Common myeloid progenitor, CD34-positive (primary cell): Measurements from ENCODE around the gene ELOVL2.

Source experiments
- CTCF ChIA-PET: fragments of 350-600 bp; sonication (Branson Sonifier 250); formaldehyde crosslinking; loops from one replicate; lab custom pipeline; 2021; ENCODE audit warnings: antibody characterized with exemption; lab: Charles Lee
- POLR2A ChIA-PET: fragments of 350-600 bp; sonication (Branson Sonifier 250); formaldehyde crosslinking; loops from one replicate; lab custom pipeline; 2021; ENCODE audit warnings: antibody characterized with exemption; lab: Charles Lee
- DNase-seq, 3 donors: peaks; one replicate each; pipeline versions ENCODE4 v3.0.0 to v3.0.0-alpha.2; 2013
- H3K27ac ChIP-seq, 2 experiments: 1 replicate in 1 of 2; 2 replicates in 1 of 2; pipeline ENCODE4 v1.7.0; 2013; ENCODE audit warnings: inconsistent platforms in 2 of 2, low read length in 2 of 2, mild to moderate bottlenecking in 2 of 2, low read depth in 1 of 2, moderate library complexity in 1 of 2; ENCODE audit not compliant: severe bottlenecking in 2 of 2, insufficient read depth in 1 of 2, poor library complexity in 1 of 2
- H3K27me3 ChIP-seq, 5 experiments: replicated peaks in 2 of 5; 1 replicate in 3 of 5; 2 replicates in 2 of 5; pipeline versions ENCODE4 v1.6.1 to v1.7.0; 2013; ENCODE audit warnings: low read length in 4 of 5, mild to moderate bottlenecking in 2 of 5, moderate library complexity in 2 of 5, inconsistent platforms in 1 of 5; ENCODE audit not compliant: insufficient read depth in 5 of 5, control insufficient read depth in 4 of 5
- H3K36me3 ChIP-seq, 4 experiments: 1 replicate in 2 of 4; 2 replicates in 2 of 4; pipeline versions ENCODE4 v1.6.1 to v1.7.0; 2013; ENCODE audit warnings: low read length in 3 of 4, control low read depth in 1 of 4, mild to moderate bottlenecking in 1 of 4; ENCODE audit not compliant: control insufficient read depth in 4 of 4, insufficient read depth in 4 of 4
- H3K4me1 ChIP-seq, 4 experiments: 1 replicate in 3 of 4; 2 replicates in 1 of 4; pipeline versions ENCODE4 v1.6.1 to v1.7.1; 2013; ENCODE audit warnings: low read length in 3 of 4, mild to moderate bottlenecking in 3 of 4, control low read depth in 1 of 4, inconsistent platforms in 1 of 4, moderate library complexity in 1 of 4; ENCODE audit not compliant: control insufficient read depth in 4 of 4, insufficient read depth in 4 of 4; ENCODE audit errors: control extremely low read depth in 1 of 4
- H3K4me3 ChIP-seq, 7 experiments: 1 replicate in 4 of 7; 2 replicates in 3 of 7; pipeline versions ENCODE4 v1.5.1 to v1.7.0; 2013; ENCODE audit warnings: mild to moderate bottlenecking in 7 of 7, low read length in 6 of 7, moderate library complexity in 6 of 7, inconsistent platforms in 2 of 7, low read depth in 2 of 7, control low read depth in 1 of 7; ENCODE audit not compliant: insufficient read depth in 4 of 7, control insufficient read depth in 1 of 7; ENCODE audit errors: extremely low read depth in 1 of 7
- H3K9me3 ChIP-seq, 5 experiments: 1 replicate in 4 of 5; 2 replicates in 1 of 5; pipeline versions ENCODE4 v1.6.1 to v1.7.1; 2013; ENCODE audit warnings: low read length in 4 of 5, mild to moderate bottlenecking in 2 of 5, inconsistent platforms in 1 of 5, low read depth in 1 of 5, moderate library complexity in 1 of 5; ENCODE audit not compliant: control insufficient read depth in 4 of 5, insufficient read depth in 2 of 5; ENCODE audit errors: control extremely low read depth in 1 of 5
- WGBS: methylation state at CpG from one replicate; pipeline ENCODE4 v1.1.5; 2013; ENCODE audit not compliant: insufficient coverage; 5-methylcytosine and 5-hydroxymethylcytosine counted together

Gene ELOVL2

DNA sequence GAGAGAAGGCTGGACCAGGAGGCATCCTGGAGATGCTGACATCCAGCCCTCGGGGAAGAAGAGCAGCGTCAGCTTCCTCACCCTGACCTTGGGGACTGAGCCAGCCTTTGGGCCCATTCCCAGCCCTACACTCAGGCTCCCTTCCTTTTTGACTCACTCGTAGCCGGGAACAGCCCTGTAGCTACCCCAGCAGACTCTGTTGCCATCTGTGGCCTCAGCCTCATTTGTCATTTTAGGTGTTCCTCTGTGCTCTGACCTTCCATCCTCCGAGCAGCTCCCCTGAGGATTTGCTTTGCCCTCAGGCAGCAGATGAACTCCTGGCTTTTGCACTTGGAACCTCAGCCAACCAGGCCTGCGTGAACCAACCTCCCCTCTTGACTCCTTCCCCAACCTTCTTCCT, 67.5 kb downstream of the ELOVL2 start:
- DNase-seq = no peak
- no peak overlapping the region for H3K4me3 ChIP-seq
- CTCF ChIA-PET = no interaction called here
- H3K9me3 ChIP-seq = no peaks in the 10 kb centered on the region
- POLR2A ChIA-PET = no interaction called here
- H3K27me3 ChIP-seq = peaks cover 0 to 9% (median 5%) of the 10 kb centered on the region in 5 experiments
- no peaks in the 10 kb centered on the region for H3K4me1 ChIP-seq
- H3K27ac ChIP-seq = no peak overlapping the region
- no peaks in the 10 kb centered on the region for H3K36me3 ChIP-seq
- WGBS = 94% methylated on average over 6 of the region's 6 CpGs

DNA sequence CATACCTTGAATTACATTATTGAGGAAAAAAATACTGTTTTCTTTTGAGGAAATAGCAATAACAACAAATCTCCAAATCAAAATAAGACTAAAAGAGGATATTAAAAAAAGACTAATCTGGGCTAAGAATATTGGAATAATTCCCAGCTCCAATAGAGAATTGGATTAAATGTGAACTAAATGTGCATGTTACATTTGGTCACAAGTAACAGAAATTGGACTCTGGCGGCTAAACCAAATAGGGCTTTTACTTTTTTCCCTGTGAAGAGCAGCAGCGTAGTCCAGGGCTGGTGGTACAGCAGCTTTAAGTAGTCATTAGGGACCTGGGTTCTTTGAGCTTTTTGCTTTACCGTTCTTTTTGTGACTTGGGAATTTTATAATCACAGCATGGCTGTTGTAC, 71.9 kb downstream of the ELOVL2 start:
- Histone ChIP-seq H3K9me3 (peaks cover 0 to 6% (median 0%) of the 10 kb centered on the region in 5 experiments), H3K27ac (no peak overlapping the region), H3K27me3 (peaks cover 0 to 3% (median 0%) of the 10 kb centered on the region in 5 experiments), H3K4me3 (no peak overlapping the region), H3K36me3 (no peaks in the 10 kb centered on the region), H3K4me1 (no peaks in the 10 kb centered on the region)
- WGBS = 100% methylated on average over 1 of the region's 3 CpGs
- no peak for DNase-seq
- ChIA-PET POLR2A (no interaction called here), CTCF (no interaction called here)

DNA sequence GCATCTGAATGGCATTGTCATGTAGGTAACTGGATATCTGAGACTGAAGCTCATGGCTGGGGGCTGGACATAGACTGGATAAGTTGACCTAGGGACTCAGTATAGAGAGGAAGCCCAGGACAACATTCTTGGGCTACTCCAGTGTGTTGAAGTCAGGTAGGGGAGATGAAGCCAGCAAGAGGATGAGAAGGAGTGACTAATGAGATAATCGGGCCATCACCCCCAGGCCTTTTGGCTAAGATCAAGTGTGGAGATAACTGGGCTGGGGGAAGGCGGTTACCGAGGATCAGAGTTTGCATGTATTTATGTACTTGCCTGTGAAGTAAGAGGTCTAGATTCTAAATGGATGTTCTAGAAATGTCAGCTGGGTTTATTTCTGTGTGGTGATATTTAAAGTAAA, 73.4 kb downstream of the ELOVL2 start:
- CTCF ChIA-PET = interaction anchor here (1.1 kb wide), 1 partner anchor 16 kb away, joined by 5 read pairs; no protein-coding TSS in a partner anchor
- Histone ChIP-seq H3K9me3 (peaks cover 0 to 9% (median 4%) of the 10 kb centered on the region in 5 experiments), H3K4me1 (no peaks in the 10 kb centered on the region), H3K27me3 (no peaks in the 10 kb centered on the region), H3K4me3 (no peak overlapping the region), H3K36me3 (no peaks in the 10 kb centered on the region), H3K27ac (no peak overlapping the region)
- no peak for DNase-seq
- POLR2A ChIA-PET = no interaction called here
- WGBS = 100% methylated on average over 3 of the region's 3 CpGs

DNA sequence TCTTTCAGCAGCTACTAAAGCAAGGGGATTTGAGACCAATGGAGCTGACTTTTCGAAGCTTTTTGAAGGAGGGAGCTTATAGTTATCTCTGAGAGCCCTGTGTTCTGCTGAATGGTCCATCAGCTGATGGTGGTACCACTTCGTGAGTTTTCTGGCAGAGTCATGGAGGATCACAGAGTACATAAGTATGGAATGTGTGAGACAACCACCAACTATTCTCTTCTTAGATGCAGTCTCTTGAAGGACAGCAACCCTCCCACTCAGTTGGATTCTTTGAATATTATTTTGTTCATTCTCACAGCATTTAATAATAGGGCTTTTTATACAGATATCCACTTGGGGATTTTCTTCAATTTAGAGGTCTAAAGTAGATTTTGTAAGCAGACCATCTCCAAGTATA, 75.3 kb downstream of the ELOVL2 start:
- WGBS = 100% methylated on average over 1 of the region's 2 CpGs
- H3K4me1 ChIP-seq = no peaks in the 10 kb centered on the region
- H3K9me3 ChIP-seq = peaks cover 0 to 11% (median 4%) of the 10 kb centered on the region in 5 experiments
- POLR2A ChIA-PET = no interaction called here
- H3K4me3 ChIP-seq = no peak overlapping the region
- no peaks in the 10 kb centered on the region for H3K27me3 ChIP-seq
- H3K27ac ChIP-seq = no peak overlapping the region
- H3K36me3 ChIP-seq = no peaks in the 10 kb centered on the region
- CTCF ChIA-PET = interaction anchor here (1.1 kb wide), 1 partner anchor 13 kb away, joined by 3 read pairs; no protein-coding TSS in a partner anchor
- DNase-seq = no peak

DNA sequence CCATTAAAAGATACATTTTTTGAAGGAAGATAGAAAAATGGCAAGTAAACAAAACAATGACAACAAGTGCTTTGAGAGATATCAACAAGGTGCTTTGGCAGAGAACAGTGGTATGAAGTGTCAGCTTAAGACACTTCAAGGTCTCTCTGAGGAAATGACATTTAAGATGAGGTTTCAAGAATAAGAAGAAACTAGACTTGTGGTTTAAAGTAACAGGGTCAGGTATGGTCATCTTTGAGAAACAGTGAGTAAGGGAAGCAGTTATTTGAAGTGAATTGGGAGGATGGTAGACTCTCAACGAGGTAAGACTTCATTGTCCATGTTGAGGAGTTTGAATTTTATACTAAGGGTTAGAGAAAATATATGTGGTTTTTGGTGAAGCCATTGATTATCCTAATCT, 79.4 kb downstream of the ELOVL2 start:
- Histone ChIP-seq H3K27ac (no peak overlapping the region), H3K9me3 (peaks cover 0 to 11% (median 4%) of the 10 kb centered on the region in 5 experiments), H3K4me1 (no peaks in the 10 kb centered on the region), H3K36me3 (no peaks in the 10 kb centered on the region), H3K27me3 (no peaks in the 10 kb centered on the region), H3K4me3 (no peak overlapping the region)
- DNase-seq = no peak
- WGBS = 100% methylated on average over 1 of the region's 1 CpG
- CTCF ChIA-PET = no interaction called here
- POLR2A ChIA-PET = no interaction called here

DNA sequence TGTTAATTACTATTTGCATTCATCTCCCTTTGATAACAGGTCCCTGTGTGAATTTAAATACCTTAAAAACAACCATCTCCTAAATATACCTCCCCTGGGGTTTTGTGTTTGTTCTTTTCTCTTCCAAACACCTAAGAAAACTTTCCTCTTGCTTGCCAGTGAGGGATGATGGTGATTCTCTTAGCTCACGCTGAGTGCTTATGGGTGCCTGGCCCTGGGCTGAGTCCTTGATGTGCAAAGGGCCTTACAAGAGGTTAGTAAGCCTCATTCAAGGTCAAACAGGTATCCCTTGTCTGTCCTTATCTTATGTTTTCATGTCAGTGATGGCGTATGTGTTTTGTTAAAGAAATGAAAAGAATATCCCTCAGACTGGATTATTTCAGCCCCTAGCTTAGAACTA, 81.0 kb downstream of the ELOVL2 start:
- Histone ChIP-seq H3K4me3 (no peak overlapping the region), H3K9me3 (peaks cover 0 to 11% (median 4%) of the 10 kb centered on the region in 5 experiments), H3K27me3 (no peaks in the 10 kb centered on the region), H3K27ac (no peak overlapping the region), H3K4me1 (no peaks in the 10 kb centered on the region), H3K36me3 (no peaks in the 10 kb centered on the region)
- no peak for DNase-seq
- ChIA-PET POLR2A (interaction anchor here (0.6 kb wide), 1 partner anchor 422 kb away, joined by 3 read pairs; no protein-coding TSS in a partner anchor), CTCF (no interaction called here)
- WGBS = 100% methylated on average over 1 of the region's 2 CpGs

DNA sequence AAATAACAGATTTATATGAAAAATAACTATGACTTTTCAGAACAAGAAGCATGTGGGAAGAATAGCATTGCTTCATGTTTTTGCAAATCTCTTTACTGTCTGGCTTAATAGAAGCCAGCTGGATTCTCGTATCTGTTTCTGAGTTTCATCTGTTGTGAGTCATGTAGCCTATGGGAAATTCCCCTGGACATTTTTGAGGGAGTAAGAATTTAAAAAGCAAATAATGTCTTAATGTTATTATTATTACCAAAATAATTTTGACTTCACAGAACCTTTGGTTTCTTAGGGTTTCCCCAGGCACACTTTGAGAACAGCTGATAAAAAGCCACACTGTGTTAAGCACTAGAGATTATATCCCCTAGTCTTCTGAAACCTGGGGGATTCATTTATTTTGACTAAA, 81.4 kb downstream of the ELOVL2 start:
- ChIA-PET CTCF (no interaction called here), POLR2A (no interaction called here)
- H3K4me3 ChIP-seq = no peak overlapping the region
- DNase-seq = no peak
- H3K36me3 ChIP-seq = no peaks in the 10 kb centered on the region
- WGBS = no CpG with 5 or more reads among the region's 1 CpG
- no peaks in the 10 kb centered on the region for H3K4me1 ChIP-seq
- no peaks in the 10 kb centered on the region for H3K27me3 ChIP-seq
- H3K9me3 ChIP-seq = peaks cover 0 to 9% (median 2%) of the 10 kb centered on the region in 5 experiments
- H3K27ac ChIP-seq = no peak overlapping the region
